ENCODE measurements around the gene MBD2. TPM values are rescaled to one million over a fixed set of nuclear protein-coding genes. Genes with fewer than 3 reads are reported as not detected.
"Not testable (repeated sequence)": the region's sequence is repeated elsewhere in the genome, so short reads cannot be mapped to it uniquely, and the experiment has no call there.

Gene MBD2
- total RNA-seq, 1 donor from 2014 or later, result 25.1 TPM

DNA sequence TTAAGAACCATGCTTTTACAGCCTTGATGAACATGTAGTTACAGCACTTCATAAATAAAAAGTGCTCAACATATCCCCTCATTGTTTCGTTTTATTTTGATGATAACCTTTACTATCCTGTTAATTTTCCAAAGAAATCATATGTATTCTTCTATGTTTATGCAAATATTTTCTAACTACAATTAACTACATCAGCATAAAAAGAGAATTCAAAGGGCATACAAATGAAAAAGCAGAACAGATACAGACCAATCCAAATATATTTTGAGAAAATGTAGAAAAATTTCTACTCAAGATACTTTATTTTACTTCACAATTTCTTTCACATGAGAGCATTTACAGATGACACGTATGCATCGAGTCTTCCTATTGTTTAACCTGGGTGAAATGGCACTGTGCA lies 69.1 kb downstream of the MBD2 start:
- DNase-seq (ENCODE audit: extremely low read depth, low read depth, low spot score), result no peak

DNA sequence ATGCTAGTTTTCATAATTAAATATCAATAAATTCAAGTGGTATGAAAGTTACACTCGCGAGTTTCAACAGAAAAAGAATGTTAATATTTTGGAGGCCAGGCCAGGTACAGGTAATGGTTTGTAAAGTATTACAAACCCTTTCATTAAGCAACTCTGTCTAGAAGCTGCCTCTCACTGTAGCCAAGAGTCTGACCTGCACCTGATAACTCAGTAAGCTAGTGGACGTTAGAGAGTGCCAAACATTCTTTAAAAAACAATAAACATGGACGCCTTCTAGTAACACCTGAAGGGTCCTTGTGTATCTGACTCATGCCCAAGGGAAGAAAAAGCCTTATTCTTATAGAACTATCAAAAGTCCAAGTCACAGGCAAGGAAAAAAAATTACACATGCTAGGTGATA lies 70.2 kb downstream of the MBD2 start:
- no peak for DNase-seq (ENCODE audit: extremely low read depth, low read depth, low spot score)

DNA sequence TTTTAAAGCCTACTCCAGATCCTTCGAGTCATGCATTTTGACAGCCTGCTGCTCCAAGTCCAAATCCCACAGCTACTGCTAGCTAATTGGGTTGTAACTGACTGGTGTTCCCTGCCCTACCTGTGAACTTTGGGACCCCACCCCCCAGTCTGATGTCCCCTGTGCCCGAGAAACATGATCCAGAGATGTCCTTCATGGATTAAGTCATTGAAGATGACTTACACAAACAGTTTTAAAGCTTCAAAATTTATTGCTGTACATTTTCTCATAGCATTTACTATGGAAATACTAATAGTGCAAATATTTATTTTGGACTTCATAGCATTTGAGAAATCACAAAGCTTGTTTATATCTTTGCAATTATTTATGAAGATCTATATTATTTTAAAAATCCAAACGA lies 73.1 kb downstream of the MBD2 start:
- no peak for DNase-seq (ENCODE audit: extremely low read depth, low read depth, low spot score)

DNA sequence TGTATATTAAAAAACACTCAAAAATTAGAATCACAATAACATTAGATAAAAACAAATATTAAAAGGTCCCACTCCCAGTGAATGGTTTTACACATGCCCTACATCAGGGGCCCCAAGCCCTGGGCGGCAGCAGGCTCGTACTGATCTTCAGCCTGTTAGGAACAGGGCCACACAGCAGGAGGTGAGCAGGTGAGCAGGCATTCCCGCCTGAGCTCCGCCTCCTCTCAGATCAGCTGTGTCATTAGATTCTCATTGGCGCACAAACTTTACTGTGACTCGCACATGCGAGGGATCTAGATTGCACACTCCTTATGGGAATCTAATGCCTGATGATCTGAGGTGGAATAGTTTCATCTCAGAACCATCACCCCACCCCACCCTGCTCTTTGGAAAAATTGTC lies 74.2 kb downstream of the MBD2 start:
- DNase-seq (ENCODE audit: extremely low read depth, low read depth, low spot score), result no peak

DNA sequence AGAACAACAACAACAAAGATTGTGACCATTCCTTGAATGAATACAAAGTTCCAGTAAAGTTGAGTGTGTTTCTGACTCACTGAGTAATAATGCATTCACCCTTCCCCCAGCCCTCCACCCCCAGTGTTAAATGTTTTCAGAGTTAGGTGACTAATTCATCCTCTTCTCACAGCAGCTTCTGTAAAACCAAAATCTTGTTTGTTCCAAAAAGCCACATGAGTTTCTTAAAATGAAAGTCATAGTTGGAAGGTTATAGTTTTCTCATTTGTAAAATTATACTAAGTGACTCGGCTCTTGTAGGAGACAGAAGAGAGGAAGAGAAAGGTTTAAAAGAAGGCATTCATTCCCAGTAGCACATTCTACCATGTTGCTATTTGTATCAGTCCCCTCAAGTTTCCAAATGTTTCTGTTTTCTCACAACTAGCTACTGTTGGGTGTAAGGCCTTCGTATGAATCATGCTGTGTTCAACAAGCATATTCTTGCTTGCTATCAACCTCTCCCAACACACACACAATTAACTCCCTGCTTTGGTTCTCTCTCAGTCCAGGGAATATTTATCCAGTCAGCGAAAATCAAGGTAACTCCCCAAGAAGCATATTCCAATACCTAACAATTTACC lies 75.3 kb downstream of the MBD2 start:
- peak; percentile 84 for DNase-seq (ENCODE audit: extremely low read depth, low read depth, low spot score)

DNA sequence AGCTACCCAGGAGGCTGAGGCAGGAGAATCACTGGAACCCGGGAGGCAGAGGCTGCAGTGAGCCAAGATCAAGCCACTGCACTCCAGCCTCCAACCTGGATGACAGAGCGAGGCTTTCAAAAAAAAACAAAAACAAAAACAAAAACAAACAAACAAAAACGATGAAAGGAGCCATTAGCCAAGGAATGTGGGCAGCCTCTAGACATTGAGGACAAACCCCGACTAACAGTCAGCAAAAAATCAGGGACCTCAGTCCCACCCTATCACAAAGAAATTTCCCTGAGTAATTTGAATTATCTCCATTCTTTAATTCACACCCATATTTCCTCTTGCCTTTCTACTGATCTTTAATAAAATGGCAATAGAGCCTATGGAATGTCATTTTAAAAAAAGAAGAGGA lies 75.8 kb downstream of the MBD2 start:
- no peak for DNase-seq (ENCODE audit: extremely low read depth, low read depth, low spot score)

DNA sequence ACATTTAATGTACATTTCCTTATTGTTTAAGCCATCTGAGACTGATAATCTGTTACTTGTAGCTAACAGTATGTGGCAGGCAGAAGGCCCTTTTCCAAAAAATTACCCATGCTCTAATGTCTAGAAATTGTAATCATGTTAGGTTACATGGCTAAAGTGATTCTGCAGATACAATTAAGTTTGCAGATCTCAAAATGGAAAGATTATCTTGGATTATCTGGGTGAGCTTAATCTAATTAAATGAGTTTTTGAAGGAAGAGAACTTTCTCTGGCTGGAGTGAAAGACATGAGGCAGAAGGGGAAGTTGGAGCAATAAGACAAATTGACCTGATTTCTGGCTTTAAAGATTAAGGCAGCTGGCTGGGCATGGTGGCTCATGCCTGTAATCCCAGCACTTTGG lies 76.3 kb downstream of the MBD2 start:
- DNase-seq (ENCODE audit: extremely low read depth, low read depth, low spot score), result no peak

DNA sequence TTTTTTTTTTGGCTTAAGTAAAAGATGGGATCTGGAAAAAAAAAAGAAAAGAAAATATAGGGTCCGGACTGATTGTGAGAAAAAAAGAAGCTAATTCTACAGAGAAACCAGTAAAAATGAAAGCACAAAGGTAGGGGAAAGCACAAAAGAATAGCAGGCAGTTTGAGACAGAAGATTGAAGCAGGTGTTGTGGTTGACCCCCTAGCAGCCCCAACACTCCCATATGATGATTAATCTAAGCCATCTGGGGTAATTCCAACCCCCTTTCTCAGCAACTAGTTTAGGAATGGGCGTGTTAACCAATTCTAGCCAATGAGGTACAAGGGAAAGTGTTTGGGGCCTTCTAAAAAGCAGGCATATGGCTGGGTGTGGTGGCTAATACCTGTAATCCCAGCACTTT lies 77.0 kb downstream of the MBD2 start:
- DNase-seq (ENCODE audit: extremely low read depth, low read depth, low spot score), result no peak

DNA sequence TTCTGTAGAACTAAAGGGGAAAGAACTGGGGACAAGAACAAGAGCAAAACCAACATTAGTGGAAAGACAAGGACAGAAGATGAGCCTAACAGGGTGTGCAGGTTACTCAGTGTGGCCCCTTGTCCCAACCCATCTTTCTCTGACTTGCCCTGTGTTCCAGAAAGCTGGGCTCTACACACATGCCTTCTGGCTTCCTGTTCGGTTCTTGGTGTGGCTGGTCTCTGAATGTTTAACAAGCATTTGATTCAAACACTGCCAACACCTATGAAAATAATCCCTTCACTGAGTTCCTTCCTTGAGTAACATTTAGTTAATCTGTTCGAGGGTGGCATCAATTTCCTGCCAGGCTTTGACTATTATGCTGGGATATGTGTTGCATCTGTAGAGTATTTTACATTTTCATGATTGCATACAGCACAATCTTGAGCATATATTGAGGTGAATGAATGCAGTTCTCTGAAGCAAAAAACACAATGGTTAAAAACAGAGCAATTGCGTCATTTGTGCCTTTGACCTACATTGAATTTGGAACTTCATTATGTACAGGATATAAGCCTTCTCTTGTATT lies 83.3 kb downstream of the MBD2 start:
- no peak for DNase-seq (ENCODE audit: extremely low read depth, low read depth, low spot score)

DNA sequence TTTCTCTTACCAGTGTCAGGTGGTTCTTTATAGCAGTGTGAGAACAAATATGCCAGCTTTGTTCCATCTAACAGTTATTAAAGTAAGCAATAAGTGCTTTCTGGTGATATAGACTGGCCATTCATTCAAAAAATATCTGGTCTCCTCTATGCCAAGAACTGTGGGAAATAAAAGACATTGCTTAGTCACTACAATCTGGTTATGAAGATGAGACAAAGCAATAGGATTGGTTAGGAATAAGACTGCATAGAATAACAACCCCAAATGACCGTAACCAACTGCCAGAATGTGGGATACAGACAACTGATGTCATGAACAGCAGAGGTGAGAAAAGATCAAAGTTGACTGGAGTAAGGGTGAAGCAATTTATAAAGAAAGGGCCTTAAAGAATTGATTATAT lies 83.8 kb downstream of the MBD2 start:
- no peak for DNase-seq (ENCODE audit: extremely low read depth, low read depth, low spot score)

DNA sequence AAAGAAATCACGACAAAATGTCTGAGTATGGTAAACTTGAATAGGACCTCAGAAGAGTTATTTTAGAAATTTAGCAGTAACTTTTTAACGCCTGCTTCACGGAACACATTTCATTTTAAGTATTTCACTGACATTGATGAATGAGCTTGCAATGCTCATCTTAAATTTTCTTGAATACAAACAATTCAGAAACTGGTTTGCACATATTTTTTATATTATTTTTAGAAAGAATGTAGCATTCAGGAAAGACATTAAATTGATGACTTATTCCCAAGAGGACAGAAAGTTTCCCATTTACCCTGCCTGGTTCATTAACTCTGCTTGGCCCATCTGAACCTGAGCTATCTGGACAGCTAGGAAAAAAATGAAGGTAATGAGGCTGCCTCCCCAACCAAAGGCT lies 89.3 kb downstream of the MBD2 start:
- no peak for DNase-seq (ENCODE audit: extremely low read depth, low read depth, low spot score)

DNA sequence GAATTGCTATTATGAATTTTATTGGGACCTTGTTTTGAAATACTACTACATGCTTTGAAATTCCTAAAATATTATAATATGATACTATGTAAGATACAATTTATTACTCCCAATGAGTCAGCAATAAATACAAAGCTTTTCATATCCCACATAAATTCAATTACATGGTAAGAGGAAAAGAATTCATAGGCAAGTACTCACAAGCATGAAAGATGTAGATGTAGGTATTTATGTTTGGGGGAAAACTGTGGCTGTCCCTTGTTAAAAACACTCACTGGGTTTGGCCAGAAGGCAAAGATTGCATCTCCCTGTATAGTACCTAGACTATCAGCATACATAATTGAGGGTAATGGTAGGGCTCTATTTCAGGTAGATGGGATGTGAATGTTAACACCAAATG lies 90.4 kb downstream of the MBD2 start:
- no peak for DNase-seq (ENCODE audit: extremely low read depth, low read depth, low spot score)

DNA sequence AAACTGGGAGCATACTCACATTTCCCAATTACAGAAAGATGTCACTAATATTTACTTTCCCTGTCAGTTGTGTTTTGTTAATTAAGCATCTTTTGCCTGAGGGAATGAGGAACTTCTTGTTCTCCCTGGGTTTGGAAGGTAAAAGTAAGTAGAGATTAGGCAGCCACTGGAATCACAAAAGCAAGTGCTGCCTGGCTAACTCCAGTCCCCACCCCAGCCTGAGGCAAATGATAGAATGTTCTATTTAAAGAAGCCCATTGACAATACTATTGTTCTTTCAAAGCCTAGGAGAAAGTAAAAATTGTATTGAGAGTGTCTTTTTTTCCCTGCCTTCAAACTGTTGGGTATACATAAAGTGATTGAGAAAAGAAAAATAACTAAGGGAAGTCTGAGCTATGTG lies 93.8 kb downstream of the MBD2 start:
- DNase-seq (ENCODE audit: extremely low read depth, low read depth, low spot score), result no peak

DNA sequence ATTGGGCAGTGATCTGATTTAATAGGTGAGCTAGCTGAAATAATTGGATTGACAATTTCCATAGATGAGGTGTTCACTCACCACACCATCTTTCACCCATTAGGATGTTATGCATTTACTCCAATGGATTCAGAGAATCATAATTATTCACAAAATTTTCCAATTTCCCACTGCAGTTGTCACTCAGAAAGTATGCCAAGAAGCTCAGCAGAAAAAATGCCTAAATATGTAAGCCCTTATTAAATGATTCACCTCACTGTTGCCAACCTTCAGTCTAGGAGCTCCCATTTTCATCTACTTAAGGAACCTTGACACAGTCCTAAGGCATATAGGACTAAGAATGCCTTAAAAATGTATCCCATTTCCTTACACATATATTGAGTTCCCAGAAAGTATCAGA lies 94.3 kb downstream of the MBD2 start:
- DNase-seq (ENCODE audit: extremely low read depth, low read depth, low spot score), result no peak

DNA sequence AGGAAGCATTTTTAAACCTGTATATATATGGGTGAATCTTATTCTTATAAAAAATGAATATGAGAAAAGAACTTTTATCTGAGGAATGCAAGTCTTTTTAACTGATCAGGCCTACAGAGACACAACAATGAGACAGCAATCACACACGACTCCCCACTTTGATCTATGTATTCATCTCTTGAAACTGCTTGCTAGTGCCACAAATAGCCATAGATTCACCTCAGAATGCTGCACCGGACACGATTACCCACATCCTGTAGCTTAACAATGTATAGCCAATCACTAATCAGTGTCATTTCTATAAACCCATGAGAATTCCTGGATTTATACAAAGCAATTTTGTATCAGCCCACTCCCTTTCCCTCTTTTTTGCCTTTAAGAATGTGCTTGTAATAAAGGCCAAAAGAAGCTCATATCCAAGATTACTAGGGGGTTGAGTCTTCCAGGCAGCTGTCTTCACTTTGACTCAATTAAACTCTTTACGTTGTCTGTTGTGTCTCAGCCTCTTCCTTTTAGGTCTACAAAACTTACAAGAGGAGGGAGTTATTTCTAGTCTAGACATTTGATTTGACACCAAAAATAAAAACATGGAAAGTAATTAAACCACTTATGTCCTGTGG lies 94.9 kb downstream of the MBD2 start:
- DNase-seq (ENCODE audit: extremely low read depth, low read depth, low spot score), result no peak

DNA sequence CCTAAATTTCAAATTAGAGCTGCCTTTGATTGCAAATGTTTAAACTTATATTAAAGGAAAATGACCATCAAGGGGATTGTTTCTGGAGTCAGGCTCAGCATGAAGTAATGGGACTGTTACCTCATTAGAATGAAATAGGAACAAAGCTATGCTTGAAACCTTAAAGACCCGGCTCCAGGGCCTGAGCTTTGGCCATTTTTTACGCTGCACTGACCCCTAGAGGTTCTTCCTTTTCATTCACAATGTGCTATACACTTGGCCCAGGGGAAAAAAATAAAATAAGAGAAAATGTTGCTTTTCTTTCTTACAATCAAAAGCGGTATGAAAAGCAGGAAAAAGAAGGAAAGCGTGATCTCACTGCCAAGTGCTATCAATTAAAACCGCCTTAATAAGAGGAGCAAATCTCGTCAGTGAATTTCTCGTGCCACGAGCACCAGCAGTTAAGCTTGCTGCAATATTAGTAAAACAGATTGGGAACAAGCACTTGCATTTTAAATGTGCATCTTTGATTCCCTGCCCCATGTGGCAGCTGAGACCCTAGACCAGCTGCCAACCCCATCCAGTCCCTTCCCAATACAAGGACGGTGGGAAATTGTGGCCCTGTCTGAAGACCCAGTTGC lies 96.6 kb downstream of the MBD2 start:
- DNase-seq (ENCODE audit: extremely low read depth, low read depth, low spot score), result no peak

DNA sequence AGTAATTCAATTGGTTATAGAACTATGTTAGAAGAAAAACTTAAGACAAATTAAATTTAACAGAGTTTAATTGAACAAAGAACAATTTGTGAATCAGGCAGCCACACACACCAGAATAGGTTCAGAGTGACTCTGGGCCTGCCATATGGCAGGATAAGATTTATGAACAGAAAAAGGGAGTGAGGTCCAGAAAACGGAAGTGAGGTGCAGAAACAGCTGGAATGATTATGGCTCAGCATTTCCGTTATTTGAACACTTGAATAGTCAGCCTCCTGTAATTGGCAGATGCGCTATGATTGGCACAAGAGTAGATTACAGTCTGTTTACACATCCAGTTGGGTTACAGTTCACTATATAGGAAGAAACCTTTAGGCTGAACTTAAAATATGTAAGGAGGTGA lies 99.0 kb downstream of the MBD2 start:
- no peak for DNase-seq (ENCODE audit: extremely low read depth, low read depth, low spot score)

DNA sequence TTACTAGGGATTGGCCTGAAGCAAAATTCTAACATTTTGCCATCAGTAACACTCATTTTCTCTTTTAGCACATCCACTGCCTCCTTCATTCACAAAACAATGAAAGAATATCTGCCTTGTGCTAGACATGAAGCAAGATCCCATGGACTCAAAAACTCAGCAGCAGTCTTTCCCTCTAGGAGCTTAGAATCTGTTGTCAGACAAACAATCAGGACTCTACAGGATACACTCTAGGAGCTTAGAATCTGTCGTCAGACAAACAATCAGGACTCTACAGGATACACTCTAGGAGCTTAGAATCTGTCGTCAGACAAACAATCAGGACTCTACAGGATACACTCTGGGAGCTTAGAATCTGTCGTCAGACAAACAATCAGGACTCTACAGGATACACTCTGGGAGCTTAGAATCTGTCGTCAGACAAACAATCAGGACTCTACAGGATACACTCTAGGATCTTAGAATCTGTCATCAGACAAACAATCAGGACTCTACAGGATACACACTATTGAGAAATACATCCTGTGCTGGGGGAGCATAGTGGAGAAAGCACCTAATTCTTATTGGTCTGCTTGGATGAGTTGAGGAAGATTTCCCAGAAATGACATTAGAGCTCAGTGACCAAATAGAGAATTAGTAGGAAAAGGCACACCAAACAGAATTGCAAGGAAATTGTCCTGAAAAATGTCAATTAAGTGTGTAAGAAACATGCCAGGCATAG lies 100.6 kb downstream of the MBD2 start:
- DNase-seq (ENCODE audit: extremely low read depth, low read depth, low spot score), result not testable (repeated sequence)

DNA sequence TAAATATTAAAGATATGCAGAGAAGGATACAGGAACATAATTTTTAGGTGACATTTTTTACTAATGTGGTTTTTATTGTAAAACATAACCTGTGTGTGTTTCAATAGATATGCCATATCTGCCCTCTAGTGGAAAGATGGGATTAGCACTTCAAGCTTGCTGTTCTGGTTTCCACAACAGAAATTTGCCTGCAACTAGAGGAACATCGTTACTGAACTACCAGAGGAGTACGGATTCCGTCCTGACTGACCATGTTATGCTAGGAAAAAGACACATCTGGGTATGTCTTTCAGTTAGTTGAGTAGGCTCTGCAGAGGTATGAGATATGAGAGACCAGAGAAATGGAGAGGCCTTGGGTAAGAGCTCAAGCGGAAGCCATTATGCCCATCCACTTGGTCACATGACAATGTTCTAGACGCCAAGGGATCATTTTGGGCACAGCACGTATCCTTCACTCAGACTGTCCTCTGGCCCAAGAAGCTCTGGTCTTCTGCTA lies 104.9 kb downstream of the MBD2 start:
- peak; percentile 60 for DNase-seq (ENCODE audit: extremely low read depth, low read depth, low spot score)

DNA sequence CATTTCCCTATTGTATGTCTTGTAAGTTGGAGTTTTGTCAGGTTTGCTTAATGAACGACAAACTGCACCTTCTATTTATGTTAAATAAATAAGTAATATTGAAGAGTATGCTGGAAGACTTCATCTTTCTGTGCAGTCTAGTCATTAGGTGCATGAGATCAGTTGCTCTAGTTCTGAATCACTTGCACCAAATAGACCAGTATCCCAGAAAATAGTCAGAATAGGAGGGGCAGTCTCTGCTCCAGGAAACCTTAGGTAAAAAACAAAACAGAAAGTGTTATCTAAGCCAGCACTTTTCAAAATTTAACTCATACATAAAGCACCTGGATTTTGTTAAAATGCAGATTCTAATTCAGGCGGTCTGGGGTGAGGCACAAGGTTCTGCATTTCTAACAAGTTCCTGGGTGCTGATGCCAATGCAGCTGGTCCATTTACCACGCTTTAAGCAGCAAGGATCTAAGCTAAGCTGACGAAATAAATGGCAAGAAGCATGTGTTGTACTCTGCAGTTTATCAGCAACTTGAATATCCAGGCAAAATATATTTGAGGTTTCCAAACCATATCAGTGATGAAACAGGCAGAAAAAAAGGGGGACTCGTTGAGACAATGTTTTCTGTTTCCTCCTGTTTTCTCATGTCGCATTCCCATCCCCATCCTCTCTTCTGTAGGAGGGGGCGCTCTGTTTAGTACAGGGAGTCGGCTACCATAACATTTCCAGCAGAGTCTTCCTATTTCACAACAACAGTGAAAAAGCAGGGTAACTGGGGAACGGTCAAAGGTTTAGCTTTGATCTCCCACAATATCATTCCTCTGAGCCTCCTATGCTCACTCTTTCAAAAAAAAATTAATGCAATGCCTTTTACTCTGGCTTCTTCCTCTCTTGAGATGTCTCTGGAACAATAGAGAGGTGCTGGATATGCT lies 106.4 kb downstream of the MBD2 start:
- DNase-seq (ENCODE audit: extremely low read depth, low read depth, low spot score), result no peak

Data from glomerular endothelial cell (primary cell).